ENCODE data around the gene TCF7L1.
A peak's percentile ranks its signal among the peaks of the same experiment; 100 is the strongest.

Gene TCF7L1

GRCh38 chr2:85257359-85257969 lies 124.3 kb downstream of the TCF7L1 start:
- no peak for DNase-seq

GRCh38 chr2:85257970-85258605 lies 124.9 kb downstream of the TCF7L1 start:
- DNase-seq: no peak

GRCh38 chr2:85259101-85259590 lies 126.0 kb downstream of the TCF7L1 start:
- DNase-seq: no peak

GRCh38 chr2:85259879-85260278 lies 126.7 kb downstream of the TCF7L1 start:
- no peak for DNase-seq

- no peak for DNase-seq
Observed at GRCh38 chr2:85263591-85263990, 130.4 kb downstream of the TCF7L1 start.

- no peak for DNase-seq
Observed at GRCh38 chr2:85264471-85264870, 131.3 kb downstream of the TCF7L1 start.

GRCh38 chr2:85265304-85265703 lies 132.1 kb downstream of the TCF7L1 start:
- no peak for DNase-seq

GRCh38 chr2:85266146-85267041 lies 133.2 kb downstream of the TCF7L1 start:
- DNase-seq: no peak

GRCh38 chr2:85269959-85270358 lies 136.8 kb downstream of the TCF7L1 start:
- no peak for DNase-seq

GRCh38 chr2:85272357-85272756 lies 139.2 kb downstream of the TCF7L1 start:
- DNase-seq: no peak

- DNase-seq: peak; percentile 33
Observed at GRCh38 chr2:85273738-85274731, 140.8 kb downstream of the TCF7L1 start.

GRCh38 chr2:85275984-85276540 lies 142.9 kb downstream of the TCF7L1 start:
- DNase-seq: no peak

- DNase-seq: no peak
Observed at GRCh38 chr2:85276571-85277118, 143.5 kb downstream of the TCF7L1 start.

- no peak for DNase-seq
Observed at GRCh38 chr2:85277416-85278158, 144.4 kb downstream of the TCF7L1 start.

- no peak for DNase-seq
Observed at GRCh38 chr2:85278361-85278760, 145.2 kb downstream of the TCF7L1 start.

GRCh38 chr2:85281553-85281952 lies 148.4 kb downstream of the TCF7L1 start:
- DNase-seq: no peak

GRCh38 chr2:85282914-85283313 lies 149.7 kb downstream of the TCF7L1 start:
- no peak for DNase-seq

- no peak for DNase-seq
Observed at GRCh38 chr2:85283641-85284040, 150.4 kb downstream of the TCF7L1 start.

GRCh38 chr2:85286918-85287317 lies 153.7 kb downstream of the TCF7L1 start:
- DNase-seq: no peak

- DNase-seq: no peak
Observed at GRCh38 chr2:85287721-85288120, 154.5 kb downstream of the TCF7L1 start.

GRCh38 chr2:85288244-85288725 lies 155.1 kb downstream of the TCF7L1 start:
- DNase-seq: no peak
